HFFc6 (cell line): ENCODE results near the gene BICD2. TPM values are rescaled to one million over a fixed set of nuclear protein-coding genes. Genes with fewer than 3 reads are reported as not detected.

ENCODE experiments used
- DNase-seq: peaks from one replicate; pipeline ENCODE4 v3.0.0-alpha.2; 2018
- H3K27ac Mint-ChIP-seq: 2 replicates; pipeline ENCODE4 v1.8.0; 2020; ENCODE audit warnings: mild to moderate bottlenecking, mixed read lengths
- H3K27me3 Mint-ChIP-seq: 2 replicates; pipeline ENCODE4 v1.8.0; 2021; ENCODE audit warnings: mild to moderate bottlenecking, moderate library complexity, mixed read lengths; ENCODE audit not compliant: insufficient read depth
- H3K36me3 Mint-ChIP-seq: 2 replicates; pipeline ENCODE4 v1.8.0; 2021; ENCODE audit warnings: low read depth, mixed read lengths
- H3K4me1 Mint-ChIP-seq: 2 replicates; pipeline ENCODE4 v1.8.0; 2020; ENCODE audit warnings: low read depth, mixed read lengths
- H3K4me3 Mint-ChIP-seq: 2 replicates; pipeline ENCODE4 v1.8.0; 2020; ENCODE audit warnings: mild to moderate bottlenecking, moderate library complexity, mixed read lengths
- H3K9me3 Mint-ChIP-seq: 2 replicates; pipeline ENCODE4 v1.8.0; 2020; ENCODE audit warnings: mild to moderate bottlenecking, mixed read lengths
- CTCF ChIP-seq: fragments of 200-600 bp; sonication (generic); IDR thresholded peaks from 2 replicates; pipeline ENCODE4 v1.5.0; 2021; ENCODE audit warnings: antibody characterized with exemption, mild to moderate bottlenecking
- total RNA-seq, 6 experiments: library from RNA; stranded (reverse); fragmentation: NEBNext Ultra II Directional; extraction: Animal tissue kit (Norgen Biotek cat#: 25700); gene quantifications; 2 replicates in 1 of 6; 3 replicates in 5 of 6; pipeline ENCODE4 v1.2.3, GENCODE V29; 2021

BICD2 gene
- total RNA-seq, 6 experiments from 2014 or later, result 32.4 to 38.6 (median 36.1) TPM

GRCh38 chr9:92730897-92731296 lies 33.7 kb downstream of the BICD2 start:
- H3K9me3 Mint-ChIP-seq, result no peaks in the 10 kb centered on the region

GRCh38 chr9:92729735-92730155 lies 34.9 kb downstream of the BICD2 start:
- Mint-ChIP-seq H3K9me3 (no peaks in the 10 kb centered on the region), H3K36me3 (no peaks in the 10 kb centered on the region), H3K4me3 (no peak overlapping the region), H3K4me1 (peaks cover 5% of the 10 kb centered on the region; the same call in 1 of the 2 replicates), H3K27ac (no peak overlapping the region), H3K27me3 (peaks cover 2% of the 10 kb centered on the region)
- no peak for DNase-seq
- peak; percentile 49; the same call in 1 of the 2 replicates for TF ChIP-seq CTCF

More at GRCh38 chr9:92730897-92731296, 33.7 kb downstream of the BICD2 start:
- no peak for DNase-seq
- TF ChIP-seq CTCF, result no peak
- Mint-ChIP-seq H3K36me3 (no peaks in the 10 kb centered on the region), H3K4me1 (peaks cover 14% of the 10 kb centered on the region), H3K27ac (no peak overlapping the region), H3K27me3 (peaks cover 2% of the 10 kb centered on the region), H3K4me3 (no peak overlapping the region)

GRCh38 chr9:92728831-92729734 lies 35.5 kb downstream of the BICD2 start:
- peak; percentile 36 for DNase-seq
- Mint-ChIP-seq H3K4me1 (peaks cover 9% of the 10 kb centered on the region), H3K4me3 (no peak overlapping the region), H3K36me3 (no peaks in the 10 kb centered on the region), H3K9me3 (no peaks in the 10 kb centered on the region), H3K27ac (no peak overlapping the region), H3K27me3 (peaks cover 2% of the 10 kb centered on the region)
- TF ChIP-seq CTCF, result peak; percentile 79

GRCh38 chr9:92727716-92728700 lies 36.6 kb downstream of the BICD2 start:
- Mint-ChIP-seq H3K27me3 (peaks cover 2% of the 10 kb centered on the region), H3K27ac (no peak overlapping the region; the same call in 1 of the 2 replicates)
- no peak for DNase-seq

More at GRCh38 chr9:92727716-92728700, 36.6 kb downstream of the BICD2 start:
- H3K36me3 Mint-ChIP-seq, result no peaks in the 10 kb centered on the region
- no peak overlapping the region for H3K4me3 Mint-ChIP-seq
- no peaks in the 10 kb centered on the region for H3K9me3 Mint-ChIP-seq
- peaks cover 18% of the 10 kb centered on the region for H3K4me1 Mint-ChIP-seq
- TF ChIP-seq CTCF, result no peak
